HG02678 (cell line): Measurements from ENCODE around the gene MIGA1.
A peak's percentile ranks its signal among the peaks of the same experiment; 100 is the strongest.

Source experiments
- ATAC-seq: cut with Tn5 transposase; IDR thresholded peaks from one replicate; pipeline ENCODE4 v1.9.1; 2021; ENCODE audit warnings: mild to moderate bottlenecking, moderate library complexity; ENCODE audit not compliant: unreplicated experiment

MIGA1 gene

GRCh38 chr1:77841574-77841973 is 62.1 kb downstream of the MIGA1 start:
- ATAC-seq = no peak

- ATAC-seq = no peak
Observed at GRCh38 chr1:77845951-77846350, 66.5 kb downstream of the MIGA1 start.

GRCh38 chr1:77846966-77847365 is 67.5 kb downstream of the MIGA1 start:
- no peak for ATAC-seq

GRCh38 chr1:77847621-77848080 is 68.2 kb downstream of the MIGA1 start:
- no peak for ATAC-seq

GRCh38 chr1:77850082-77850481 is 70.6 kb downstream of the MIGA1 start:
- no peak for ATAC-seq

GRCh38 chr1:77857552-77857951 is 78.1 kb downstream of the MIGA1 start:
- no peak for ATAC-seq

GRCh38 chr1:77858725-77859124 is 79.3 kb downstream of the MIGA1 start:
- ATAC-seq = no peak

GRCh38 chr1:77859248-77859647 is 79.8 kb downstream of the MIGA1 start:
- ATAC-seq = no peak

GRCh38 chr1:77866296-77866695 is 86.8 kb downstream of the MIGA1 start:
- no peak for ATAC-seq

- ATAC-seq = no peak
Observed at GRCh38 chr1:77872645-77873044, 93.2 kb downstream of the MIGA1 start.

GRCh38 chr1:77873461-77873860 is 94.0 kb downstream of the MIGA1 start:
- ATAC-seq = no peak

GRCh38 chr1:77874804-77875445 is 95.5 kb downstream of the MIGA1 start:
- ATAC-seq = no peak

- ATAC-seq = no peak
Observed at GRCh38 chr1:77876884-77877283, 97.4 kb downstream of the MIGA1 start.

GRCh38 chr1:77881061-77881460 is 101.6 kb downstream of the MIGA1 start:
- no peak for ATAC-seq

GRCh38 chr1:77882411-77882810 is 103.0 kb downstream of the MIGA1 start:
- ATAC-seq = no peak

- ATAC-seq = peak; percentile 11
Observed at GRCh38 chr1:77888081-77888780, 108.8 kb downstream of the MIGA1 start, which contains the start of gene NEXN. NEXN (plus strand) TSS chr1:77888624; CDS start chr1:77916107, 27,483 bp downstream.

- ATAC-seq = peak; percentile 78
Observed at GRCh38 chr1:77888781-77889642, 109.6 kb downstream of the MIGA1 start.

GRCh38 chr1:77889671-77890070 is 110.2 kb downstream of the MIGA1 start:
- ATAC-seq = no peak

- no peak for ATAC-seq
Observed at GRCh38 chr1:77891200-77891599, 111.8 kb downstream of the MIGA1 start.

GRCh38 chr1:77899647-77900320 is 120.3 kb downstream of the MIGA1 start:
- ATAC-seq = no peak
